NCI-H1092 treated with DMSO at 0.1 percent for 48 hours (cell line): ENCODE results near the gene AGPAT3.

Source experiments
- DNase-seq: peaks from one replicate; lab custom pipeline; 2025; lab: John Stamatoyannopoulos, UW

Gene AGPAT3

GRCh38 chr21:43937051-43937832 lies 72.2 kb downstream of the AGPAT3 start:
- DNase-seq = no peak

GRCh38 chr21:43937891-43938309 lies 72.9 kb downstream of the AGPAT3 start:
- no peak for DNase-seq

- DNase-seq = peak; percentile 68
These were observed 73.9 kb downstream of the AGPAT3 start for GRCh38 chr21:43938751-43939442.

- no peak for DNase-seq
These were observed 74.7 kb downstream of the AGPAT3 start for GRCh38 chr21:43939443-43940328.

GRCh38 chr21:43940329-43941050 lies 75.5 kb downstream of the AGPAT3 start:
- no peak for DNase-seq

GRCh38 chr21:43942201-43942600 lies 77.2 kb downstream of the AGPAT3 start:
- DNase-seq = no peak

GRCh38 chr21:43942621-43943020 lies 77.6 kb downstream of the AGPAT3 start:
- no peak for DNase-seq

GRCh38 chr21:43943512-43944077 lies 78.6 kb downstream of the AGPAT3 start:
- no peak for DNase-seq

GRCh38 chr21:43944078-43944633 lies 79.1 kb downstream of the AGPAT3 start:
- no peak for DNase-seq

GRCh38 chr21:43944757-43945156 lies 79.7 kb downstream of the AGPAT3 start:
- no peak for DNase-seq

- DNase-seq = no peak
These were observed 83.9 kb downstream of the AGPAT3 start for GRCh38 chr21:43948740-43949498.

GRCh38 chr21:43949499-43950208 lies 84.6 kb downstream of the AGPAT3 start:
- DNase-seq = no peak

GRCh38 chr21:43950481-43950880 lies 85.5 kb downstream of the AGPAT3 start:
- no peak for DNase-seq

- DNase-seq = no peak
These were observed 85.9 kb downstream of the AGPAT3 start for GRCh38 chr21:43950936-43951335.

- no peak for DNase-seq
These were observed 87.1 kb downstream of the AGPAT3 start for GRCh38 chr21:43951911-43952703.

- no peak for DNase-seq
These were observed 88.0 kb downstream of the AGPAT3 start for GRCh38 chr21:43953021-43953420.

GRCh38 chr21:43954042-43954441 lies 89.0 kb downstream of the AGPAT3 start:
- DNase-seq = no peak

- DNase-seq = no peak
These were observed 89.9 kb downstream of the AGPAT3 start for GRCh38 chr21:43954896-43955295.
